HG03108 (cell line): Measurements from ENCODE around the gene SCARF1.

ENCODE experiments used
- ATAC-seq: cut with Tn5 transposase; IDR thresholded peaks from one replicate; pipeline ENCODE4 v1.9.1; 2021; ENCODE audit warnings: moderate library complexity; ENCODE audit not compliant: unreplicated experiment

SCARF1 gene

DNA sequence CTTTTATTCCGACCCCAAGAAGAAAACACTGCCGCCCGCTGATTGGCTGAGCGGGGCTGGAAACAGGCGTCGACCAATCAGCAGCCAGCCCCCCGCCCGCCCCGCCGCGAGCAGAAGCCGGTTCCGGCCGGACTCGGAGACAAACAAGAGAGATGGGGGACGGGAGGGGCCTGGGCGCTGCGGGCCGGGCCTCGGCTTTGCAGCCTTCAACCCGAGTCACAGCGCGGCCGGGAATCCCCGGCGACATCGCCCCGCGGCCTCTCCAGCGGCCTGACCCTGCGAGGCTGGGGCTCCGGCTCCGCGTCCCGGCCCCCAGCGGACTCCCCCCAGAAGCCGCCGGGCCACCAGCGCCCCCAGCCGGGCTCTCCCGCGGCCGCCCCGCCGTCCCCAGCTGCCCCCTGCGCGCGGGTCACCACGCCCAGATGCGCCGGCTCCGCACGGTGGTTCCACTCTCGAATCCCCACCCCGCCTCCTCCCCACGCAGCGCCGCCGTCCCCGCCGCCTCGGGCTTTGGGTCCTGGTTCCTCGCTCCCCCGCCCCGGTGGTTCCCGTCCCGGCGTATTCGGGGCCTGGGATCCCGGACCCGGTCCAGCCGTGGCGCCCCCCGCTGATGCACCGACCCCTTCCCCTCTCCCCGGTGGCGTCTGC, 16.6 kb downstream of the SCARF1 start:
- peak; percentile 49 for ATAC-seq

DNA sequence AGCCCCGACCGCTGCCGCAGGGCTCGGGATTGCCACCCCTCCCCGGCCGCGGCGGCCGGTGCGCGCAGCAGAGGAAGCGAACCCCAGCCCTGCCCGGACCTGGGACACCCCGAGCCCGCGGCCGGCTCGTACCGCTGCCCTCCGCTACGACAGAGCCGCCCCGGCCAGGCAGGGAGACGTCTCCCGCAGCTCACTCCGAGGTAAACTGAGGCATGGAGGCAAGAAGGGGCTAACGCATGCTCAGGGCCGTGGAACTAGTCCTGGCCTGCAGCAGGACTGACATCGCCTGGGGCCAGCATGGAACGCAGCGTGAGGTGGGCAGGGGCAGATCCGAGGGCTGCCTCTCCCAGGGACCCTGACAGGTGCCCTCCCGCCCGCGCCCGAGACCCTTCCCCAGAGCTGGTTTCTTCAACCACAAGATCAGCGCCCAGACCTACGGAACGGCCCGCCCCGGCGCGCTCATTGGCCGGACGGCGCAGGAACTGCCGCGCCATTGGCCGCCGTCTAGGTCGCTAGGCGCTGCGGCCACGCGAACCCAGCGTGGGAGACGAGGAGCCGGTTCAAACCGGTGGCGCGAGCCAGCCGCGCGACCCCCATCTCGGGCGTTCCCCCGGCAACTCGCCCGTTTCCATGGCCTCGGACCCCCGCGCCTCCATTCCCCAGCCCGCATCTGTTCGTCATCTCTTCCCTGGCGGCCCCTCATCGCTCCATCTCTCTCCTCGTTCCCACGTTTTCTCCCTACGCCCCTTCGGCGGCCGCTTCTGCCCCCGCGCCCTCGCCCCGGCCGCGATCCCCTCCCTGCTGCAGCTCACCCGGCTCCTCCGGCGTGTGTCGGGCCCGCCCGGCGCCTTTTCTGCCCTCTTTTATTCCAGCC, 17.3 kb downstream of the SCARF1 start, which contains the start of gene SLC43A2:
TSS of gene SLC43A2 (minus strand) at position 853 of the 874 bp plus-strand sequence. CDS start 960 bp downstream, outside the sequence.
- ATAC-seq: peak; percentile 44

DNA sequence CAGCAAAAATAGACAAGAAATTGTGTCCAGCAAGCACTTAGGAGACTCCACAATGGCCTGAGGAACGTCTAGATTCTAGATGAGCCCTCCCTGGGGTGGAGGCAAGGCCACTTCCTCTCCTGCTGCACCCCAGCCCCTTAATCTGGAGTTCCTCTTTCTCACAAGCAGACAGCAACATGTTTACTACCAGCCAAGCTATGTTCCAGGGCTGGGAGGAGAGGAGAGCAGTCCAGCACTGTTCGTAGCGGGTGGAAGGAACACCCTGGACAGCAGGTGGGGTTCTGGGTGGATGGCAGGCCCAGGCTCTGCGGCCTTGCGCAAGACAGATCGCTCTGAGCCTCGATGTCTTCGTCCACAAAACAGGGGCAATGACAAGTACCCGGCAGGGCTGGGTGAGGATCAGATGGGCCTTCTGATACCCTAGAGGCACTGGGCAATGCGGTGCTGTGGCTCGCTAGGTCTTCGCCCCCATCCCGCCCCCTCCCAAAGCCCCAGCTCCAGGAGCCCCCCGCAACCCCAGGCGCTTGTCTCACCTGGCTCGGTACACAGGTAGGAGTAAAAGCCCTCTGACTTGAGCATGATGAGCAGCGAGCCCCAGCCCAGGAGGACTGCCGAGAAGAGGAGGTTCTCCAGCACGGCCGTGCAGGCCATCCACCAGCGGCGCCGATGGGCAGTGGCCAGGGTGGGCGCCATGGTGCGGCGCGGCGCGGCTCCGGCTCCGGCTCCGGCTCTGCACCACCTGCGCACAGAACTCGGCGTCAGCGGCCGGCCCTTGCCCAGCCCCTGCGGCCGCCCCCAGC, 18.1 kb downstream of the SCARF1 start:
- ATAC-seq: no peak

DNA sequence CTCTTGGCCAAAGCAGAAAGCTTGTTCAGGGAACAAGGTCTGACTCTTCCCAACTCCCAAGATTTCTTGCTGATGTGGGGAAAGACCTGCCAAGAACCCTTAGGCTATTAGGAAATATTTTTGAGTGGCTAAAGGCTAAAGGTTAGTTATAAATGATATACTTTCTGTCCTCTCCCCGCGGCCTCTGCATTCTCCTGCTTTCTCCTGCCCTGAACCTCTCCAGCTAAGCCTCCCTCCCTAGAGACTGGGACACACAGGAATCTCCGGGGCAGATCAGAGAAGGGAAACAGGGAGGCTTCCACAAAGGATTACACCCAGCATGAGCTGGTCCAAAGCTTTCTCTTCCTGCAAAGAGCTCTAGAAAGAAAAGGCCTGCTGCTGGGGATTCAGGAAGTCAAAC, 19.2 kb downstream of the SCARF1 start:
- no peak for ATAC-seq

DNA sequence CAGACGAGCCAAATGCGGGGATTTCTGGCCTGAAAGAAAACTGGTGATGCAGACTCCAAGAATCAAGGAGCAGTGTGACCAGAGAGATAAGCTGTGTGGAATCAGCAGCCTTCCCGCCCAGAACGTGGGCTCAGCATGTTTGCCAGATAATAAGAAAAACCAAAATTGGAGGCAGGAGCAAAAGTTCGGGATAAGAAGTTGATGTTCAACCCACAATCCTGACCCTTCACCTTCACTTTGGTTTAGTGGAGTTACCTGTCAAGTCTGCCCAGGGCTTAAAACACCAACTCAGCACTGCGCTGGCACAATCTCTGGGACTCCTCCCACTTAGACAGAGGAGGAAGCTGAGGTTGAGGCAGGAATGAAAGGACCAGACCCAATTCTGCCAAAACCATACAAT, 20.0 kb downstream of the SCARF1 start:
- no peak for ATAC-seq

DNA sequence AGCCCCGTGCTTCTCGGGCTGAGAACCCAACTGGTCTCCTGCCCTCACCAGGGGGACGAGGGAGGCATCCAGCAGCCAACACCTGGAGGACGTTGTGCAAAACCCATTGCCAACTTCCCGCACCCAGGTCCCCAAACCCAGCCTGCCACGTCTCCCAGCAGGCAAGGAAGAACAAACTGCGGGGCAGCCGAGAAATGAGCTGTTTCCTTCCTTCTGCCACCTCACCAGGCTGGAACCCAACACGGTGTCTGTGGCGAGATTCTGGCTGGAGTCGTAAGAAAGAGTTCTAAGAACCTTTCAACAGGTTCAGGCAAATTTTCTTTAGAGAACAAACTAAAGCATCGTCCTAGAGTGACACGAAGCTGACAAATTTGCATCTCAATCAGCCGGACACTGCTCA, 20.5 kb downstream of the SCARF1 start:
- no peak for ATAC-seq

DNA sequence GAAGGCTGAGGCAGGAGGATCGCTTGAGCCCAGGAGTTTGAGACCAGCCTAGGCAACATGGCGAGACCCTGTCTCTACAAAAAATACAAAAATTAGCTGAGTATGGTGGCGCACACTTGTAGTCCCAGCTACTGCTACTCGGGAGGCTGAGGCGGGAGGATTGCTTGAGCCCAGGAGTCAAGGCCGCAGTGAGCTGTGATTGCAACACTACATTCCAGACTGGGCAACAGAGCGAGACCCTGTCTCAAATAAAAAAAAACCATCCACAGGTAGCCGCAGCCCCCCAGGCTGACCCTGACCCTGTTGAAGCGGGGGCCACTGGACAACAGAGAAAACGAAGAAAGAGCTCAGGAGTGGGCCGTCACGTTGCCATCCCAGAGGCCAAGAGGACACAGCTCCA, 20.9 kb downstream of the SCARF1 start:
- no peak for ATAC-seq

DNA sequence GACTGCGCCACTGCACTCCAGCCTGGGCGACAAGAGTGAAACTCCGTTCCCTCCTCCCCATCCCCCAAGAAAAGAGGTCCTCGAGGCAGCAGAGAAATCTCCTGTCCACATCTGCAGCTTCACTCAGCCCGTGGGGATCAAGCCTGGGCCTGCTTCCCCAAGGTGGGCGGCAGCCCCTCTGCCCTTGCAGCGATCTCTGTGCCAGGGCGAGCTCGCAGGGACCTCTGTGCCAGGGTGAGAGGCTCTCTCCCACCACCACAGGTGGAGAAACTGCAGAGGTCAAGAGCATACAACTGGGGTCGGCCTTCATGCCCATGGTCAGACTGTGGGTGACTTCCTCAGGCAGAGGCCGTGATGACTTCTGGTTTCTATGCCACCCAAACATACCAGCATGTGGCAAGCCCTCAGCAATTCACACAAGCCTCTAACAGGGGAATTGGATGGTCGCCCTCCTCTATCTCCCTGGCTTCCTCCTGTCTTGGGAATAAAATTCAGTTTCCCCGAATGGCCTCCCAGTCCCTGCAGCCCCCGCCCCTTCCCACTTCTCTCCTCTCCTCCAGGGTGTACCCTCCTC, 22.4 kb downstream of the SCARF1 start:
- ATAC-seq: no peak

DNA sequence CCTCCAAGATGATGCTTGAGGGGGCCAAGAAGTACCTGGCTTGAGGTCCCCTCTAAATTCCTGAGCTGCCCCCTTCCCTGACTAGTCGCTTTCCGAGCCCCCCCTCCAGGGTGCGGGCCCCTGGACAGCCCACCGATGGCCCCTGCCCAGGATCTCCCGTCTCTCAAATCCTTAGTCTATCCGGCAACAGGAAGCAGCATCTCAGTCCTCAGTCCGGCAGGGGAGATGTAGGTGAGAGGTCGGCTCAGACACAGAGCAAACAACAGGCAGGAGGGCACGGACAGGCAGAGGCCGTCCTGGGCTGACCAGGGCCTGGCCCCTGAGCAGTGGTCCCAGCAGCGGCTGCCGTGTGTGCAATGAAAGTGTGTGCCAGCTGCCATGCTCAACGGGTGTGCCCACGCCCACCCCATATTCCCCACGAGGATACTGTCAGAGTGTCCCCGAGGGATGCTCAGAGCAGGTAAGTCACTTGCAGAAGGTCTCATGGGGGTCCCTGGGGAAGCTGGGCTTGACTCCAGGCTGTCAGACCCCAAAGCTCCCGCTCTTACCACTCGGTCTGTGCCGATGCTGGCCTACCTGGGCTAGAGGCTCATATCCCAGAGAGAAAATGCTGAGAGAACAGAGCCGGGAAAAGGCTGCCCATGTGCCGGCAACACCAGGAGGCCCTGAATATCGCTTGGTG, 24.1 kb downstream of the SCARF1 start:
- ATAC-seq: no peak

DNA sequence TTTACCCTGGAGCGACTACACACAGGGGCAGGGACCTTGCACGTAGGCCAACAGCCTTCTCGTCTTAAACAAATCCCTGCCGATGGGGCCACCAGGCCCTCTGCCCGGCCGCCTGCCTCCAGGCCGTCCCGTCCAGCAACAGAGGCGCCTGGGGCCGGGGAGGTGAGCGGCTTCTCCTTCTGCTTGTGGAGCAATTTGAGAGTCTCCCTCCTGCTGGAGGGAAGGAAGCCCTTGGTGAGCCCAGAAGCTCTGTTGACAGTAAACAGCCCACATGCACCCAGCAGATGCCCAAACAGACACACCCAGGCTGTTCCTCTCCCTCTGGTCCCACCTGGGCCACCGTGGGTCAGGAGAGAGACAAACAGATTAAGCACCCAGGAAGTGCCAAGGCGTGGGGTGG, 25.0 kb downstream of the SCARF1 start:
- ATAC-seq: no peak

DNA sequence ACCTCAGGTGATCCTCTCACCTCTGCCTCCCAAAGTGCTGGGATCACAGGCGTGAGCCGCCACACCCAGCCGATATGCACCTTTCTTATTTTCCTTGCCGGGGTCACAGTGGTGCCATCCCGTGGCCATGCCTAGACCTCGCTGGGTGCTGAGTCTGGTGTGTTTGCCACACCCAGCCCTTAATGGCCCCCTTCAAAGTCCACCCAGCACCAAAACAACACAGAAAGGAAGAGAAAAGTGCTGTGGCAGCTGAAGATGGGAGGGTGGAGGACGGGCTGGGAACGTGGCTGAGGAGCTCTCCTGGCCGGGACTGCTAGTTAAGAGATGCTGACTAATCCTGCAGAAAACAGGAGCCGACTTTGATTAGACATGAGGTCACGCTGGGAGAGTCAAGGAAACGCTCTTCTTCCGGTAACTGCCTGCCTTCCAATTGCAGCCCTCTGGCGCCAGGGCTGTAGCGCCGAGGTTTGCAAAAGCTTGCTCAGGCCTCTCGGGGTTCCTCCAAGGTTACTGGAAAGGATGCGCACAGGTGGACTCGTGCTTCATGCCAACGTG, 27.8 kb downstream of the SCARF1 start:
- no peak for ATAC-seq

DNA sequence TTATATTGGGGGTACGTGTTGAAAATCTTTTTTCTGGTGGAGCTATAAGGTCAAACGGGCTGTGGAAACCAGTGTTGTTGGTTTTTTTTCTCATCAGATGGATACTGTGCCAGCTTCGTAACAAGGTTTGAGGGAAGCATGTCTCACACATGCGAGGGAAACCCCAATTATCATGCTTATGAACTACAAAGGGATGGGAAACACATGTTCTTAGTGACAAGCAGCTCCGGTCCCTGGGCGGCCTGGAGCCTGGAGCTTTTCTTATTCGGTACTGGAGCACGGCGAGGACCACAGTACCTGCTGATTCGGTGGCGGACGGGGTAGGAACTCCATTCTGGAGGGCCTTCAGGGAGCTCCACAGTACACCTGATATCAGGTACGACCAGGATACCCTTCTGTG, 29.4 kb downstream of the SCARF1 start:
- ATAC-seq: no peak

DNA sequence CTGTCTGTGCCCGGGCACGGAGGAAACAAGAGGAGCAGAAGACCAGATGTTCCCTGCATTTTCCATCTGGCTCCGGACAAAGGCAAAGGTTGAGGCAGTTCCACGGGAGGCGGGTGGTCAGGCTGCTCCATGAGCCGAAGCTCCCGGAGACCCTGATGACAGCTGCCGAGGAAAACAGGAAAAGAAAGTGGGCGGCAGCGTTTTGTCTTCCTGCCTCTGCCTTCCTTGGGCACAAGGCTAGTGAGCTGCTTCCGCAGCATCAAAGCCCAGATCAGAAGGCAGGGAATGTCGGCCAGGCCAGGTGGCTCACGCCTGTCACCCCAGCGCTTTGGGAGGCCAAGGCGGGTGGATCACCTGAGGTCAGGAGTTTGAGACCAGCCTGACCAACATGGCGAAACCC, 33.1 kb downstream of the SCARF1 start:
- no peak for ATAC-seq

DNA sequence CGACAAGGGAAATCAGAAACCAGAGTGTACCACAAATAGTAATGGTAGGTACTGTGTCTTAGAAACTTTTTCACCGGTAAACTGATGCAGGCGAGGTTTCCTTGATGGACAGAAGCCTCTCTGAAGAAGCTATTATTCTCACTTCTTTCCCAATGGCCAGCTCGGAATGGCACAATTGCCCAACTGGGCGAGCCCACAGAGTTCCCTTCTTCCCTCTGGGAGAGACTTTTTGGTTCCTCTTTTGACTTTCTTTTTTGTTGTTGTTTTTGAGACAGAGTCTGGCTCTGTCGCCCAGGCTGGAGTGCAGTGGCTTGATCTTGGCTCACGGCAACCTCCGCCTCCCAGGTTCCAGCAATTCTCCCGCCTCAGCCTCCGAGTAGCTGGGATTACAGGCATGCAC, 33.8 kb downstream of the SCARF1 start:
- ATAC-seq: no peak

DNA sequence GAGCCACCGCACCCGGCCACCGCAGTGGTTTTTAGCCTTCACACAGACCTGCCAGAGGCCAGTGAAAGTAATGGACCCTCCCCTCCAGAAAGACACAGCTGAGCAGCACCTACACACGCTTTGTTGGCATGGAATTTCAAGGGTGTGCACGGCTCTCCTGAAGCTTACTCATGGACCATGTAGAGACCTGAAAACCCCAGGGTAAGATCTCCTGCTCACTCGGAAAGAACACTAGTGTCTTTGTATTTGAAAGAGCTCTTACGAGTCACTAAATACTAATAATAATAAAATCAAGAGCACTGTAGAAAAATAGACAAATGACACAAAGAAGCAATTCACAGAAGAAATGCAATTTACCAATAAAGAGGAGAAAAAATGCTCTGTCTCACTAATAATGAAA, 36.9 kb downstream of the SCARF1 start:
- no peak for ATAC-seq

DNA sequence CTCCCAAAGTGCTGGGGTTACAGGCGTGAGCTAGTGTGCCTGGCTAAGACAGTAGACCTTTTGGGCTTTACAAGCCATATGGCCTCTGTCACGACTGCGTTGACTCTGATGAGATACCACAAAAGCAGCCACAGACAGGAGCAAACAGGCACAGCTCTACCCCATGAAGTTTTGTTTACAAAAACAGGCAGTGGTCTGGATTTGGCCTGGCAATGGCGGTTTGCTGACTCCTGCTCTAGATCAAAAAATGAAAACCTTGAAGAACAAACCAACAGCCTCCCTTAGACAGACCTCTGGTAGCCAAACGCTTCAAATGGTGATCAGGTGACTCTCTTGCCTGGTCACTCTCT, 37.6 kb downstream of the SCARF1 start:
- no peak for ATAC-seq

DNA sequence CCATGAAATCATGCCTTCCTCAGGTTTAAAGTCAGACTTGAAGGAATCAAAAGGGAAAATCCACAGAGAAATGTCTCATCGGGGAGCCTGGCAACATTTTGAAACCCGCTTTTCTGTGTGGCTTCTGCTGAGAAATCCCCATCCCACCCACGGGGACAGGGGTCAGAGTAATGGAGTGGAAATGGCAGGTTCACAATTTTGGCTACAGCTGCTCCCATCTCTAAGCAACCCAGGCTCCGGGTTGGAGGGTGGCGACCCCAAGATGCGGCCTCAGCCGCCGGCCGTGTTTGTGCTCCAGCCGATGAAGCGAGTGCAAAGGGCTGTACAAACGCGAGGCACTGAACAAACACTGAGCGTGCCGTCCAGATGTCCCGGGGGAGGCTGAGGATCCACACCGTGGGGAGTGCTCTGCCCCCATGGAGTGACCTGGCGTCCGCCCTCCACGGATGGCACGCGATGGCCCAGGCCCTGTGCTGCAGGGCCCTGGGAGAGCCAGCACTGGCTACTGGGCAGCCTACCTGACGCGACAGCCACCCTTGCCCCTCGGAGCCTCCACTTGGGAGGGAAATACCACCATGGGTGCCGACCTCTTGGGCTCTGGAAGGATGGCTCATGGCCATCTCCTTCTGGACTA, 39.1 kb downstream of the SCARF1 start:
- ATAC-seq: no peak

DNA sequence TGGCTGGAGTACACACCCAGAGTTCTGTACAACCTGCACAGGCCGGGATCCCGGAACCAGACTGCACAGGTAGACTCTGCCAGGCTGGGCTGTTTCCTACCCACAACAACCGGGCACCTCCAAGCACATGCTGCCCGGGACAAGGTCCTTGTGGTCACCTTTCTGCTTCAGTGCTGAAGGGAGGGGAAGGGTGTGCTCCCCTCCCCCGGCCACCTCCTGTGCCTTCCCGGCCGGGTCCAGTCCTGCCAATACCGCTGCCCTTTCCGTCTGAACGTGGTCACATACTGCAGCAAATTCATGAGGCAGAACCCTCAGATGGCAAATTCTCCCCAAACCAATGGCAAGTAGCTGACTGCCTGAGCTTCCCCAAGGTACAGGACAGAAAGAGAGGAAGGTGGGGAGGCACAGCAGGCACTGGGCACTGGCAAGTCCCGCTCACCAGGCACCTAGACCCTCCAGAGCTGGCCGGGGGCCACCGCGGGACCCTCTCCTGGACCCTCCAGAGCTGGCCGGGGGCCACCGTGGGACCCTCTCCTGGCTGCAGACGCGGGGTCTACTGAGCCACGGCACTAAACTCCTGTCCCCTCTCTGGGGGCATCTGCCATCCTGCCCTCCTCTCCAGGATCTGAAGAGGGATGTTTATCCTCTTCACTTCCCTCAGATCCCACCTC, 39.7 kb downstream of the SCARF1 start:
- ATAC-seq: no peak

DNA sequence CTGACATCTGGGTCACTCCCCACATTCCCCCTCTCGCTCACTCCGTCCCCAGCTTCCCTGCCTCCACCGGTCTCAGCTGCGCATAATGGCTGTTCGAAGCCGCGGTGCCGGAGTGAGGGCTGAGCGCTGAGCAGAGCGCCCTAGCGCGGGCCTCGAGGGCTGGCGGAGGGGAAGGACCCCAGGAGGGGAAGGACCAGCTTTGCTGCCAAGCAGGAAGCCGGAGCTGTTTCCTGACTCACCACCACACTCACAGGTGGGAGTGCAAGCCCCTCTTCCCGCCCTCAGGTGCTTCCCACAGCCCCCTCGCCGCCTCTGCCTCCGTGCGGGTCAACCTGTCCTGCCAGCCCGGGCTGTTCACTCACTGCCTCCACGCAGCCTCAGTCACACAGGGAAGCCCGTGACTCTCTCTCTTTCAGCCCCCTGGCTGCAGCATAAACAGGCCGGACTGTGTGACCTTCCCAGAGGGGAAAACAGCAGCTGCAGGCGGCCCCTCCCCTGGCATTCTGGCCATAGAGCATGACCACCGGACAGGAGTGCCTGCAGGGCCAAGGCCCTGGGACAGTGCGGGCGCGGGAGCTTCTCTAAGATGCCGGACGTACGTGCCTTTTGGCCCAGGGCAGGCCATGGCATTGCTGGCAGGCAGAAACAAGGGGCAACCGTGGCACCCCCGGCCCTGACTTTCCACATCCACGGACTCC, 40.6 kb downstream of the SCARF1 start:
- no peak for ATAC-seq
